GM12875 (cell line): ENCODE data around the gene HOMER1.
"Not testable (repeated sequence)": the region's sequence is repeated elsewhere in the genome, so short reads cannot be mapped to it uniquely, and the experiment has no call there.

Experiments used
- H3K4me3 ChIP-seq: one replicate; pipeline ENCODE4 v1.5.1; 2011; ENCODE audit warnings: low read depth, low read length, control low read depth
- CTCF ChIP-seq: IDR thresholded peaks from 2 replicates; pipeline ENCODE4 v1.5.1; 2011; ENCODE audit warnings: low read depth, mild to moderate bottlenecking, control low read depth, inconsistent platforms, low read length, moderate library complexity, borderline replicate concordance; ENCODE audit not compliant: insufficient read depth

Gene HOMER1

GRCh38 chr5:79517601-79518000 lies 3.7 kb upstream of the HOMER1 start:
- no peak for TF ChIP-seq CTCF
- H3K4me3 ChIP-seq: no peak overlapping the region

DNA sequence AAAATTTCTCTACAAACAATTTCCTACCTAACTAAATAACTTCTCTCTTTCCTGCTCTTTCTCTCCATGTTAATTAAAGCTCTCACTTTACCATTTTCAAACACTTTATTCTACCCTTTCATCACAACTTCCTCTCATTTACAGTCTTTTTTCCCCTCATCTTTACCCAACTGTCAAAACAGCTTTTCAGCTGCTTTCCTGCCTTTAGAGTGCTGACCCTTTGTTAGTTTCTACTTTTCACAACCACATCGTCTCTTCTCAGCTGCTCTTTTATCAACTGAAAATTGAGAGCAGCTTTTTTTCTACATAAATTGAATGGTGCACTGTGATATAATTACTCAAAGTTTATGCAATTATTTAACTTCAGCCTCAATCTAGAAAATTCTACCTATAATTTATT lies 3.1 kb upstream of the HOMER1 start:
- TF ChIP-seq CTCF: no peak
- no peak overlapping the region for H3K4me3 ChIP-seq

- not testable (repeated sequence) for H3K4me3 ChIP-seq
Observed at GRCh38 chr5:79516331-79516730, 2.4 kb upstream of the HOMER1 start.

DNA sequence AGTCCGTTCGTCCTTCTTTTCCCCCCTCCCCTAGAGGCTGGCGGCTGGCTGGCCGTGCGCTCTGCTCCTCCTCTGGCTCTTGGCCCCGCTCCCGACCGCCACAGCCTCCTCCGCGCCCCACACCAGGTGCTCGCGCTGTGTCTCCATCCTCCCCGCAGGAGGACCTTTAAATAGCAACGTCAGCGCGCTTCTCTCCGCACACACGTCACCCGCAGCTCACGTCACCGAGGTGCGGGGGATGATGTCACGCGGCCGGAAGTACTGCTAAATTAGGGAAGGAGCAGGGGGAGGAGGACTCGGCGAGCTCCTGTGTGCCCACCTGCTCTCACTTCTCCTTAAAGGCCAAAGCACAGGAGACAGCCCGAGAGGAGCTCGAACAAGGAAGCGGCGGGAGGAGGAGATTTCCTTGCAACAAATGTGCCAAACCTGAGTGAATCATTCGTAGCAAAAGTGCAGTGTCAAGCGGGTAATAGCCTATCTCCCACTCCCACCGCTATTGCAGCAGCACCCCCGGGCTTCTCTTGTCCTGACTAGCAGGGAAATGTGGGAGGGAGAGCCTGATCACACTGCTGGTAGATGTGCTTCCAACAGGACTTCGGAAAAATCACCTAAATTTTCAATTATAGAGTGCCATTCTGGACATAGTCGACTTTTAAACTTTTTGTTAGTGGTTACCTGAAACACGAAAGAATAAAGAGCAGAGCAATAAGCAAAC lies 614 bp upstream of the HOMER1 start:
- no peak for TF ChIP-seq CTCF
- H3K4me3 ChIP-seq: peak overlapping the region; percentile 97

GRCh38 chr5:79513308-79513703 lies 628 bp downstream of the HOMER1 start:
- TF ChIP-seq CTCF: no peak
- H3K4me3 ChIP-seq: peak overlapping the region; percentile 97

GRCh38 chr5:79512471-79513307 lies 1.2 kb downstream of the HOMER1 start:
- TF ChIP-seq CTCF: no peak
- peak overlapping the region; percentile 97 for H3K4me3 ChIP-seq

DNA sequence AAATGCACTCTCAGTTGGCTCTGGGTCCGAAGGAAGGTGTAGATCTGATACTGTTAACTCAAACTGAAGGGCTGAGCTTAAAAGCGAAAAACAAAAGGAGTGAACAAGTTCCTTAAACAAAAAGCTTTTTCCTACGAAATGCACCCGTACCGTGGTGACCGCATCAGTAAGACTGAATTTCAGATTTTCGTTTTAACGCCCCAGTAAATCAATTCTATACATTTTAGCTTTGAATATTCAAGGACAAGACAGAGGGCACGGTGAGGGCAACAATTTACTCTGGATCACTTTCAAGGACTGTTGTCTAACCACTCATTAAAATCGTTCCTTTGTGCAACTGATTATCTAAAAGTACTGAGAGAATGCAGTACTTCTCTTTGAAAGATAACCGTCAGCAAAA lies 1.9 kb downstream of the HOMER1 start:
- peak overlapping the region; percentile 97 for H3K4me3 ChIP-seq
- no peak for TF ChIP-seq CTCF
